SK-N-MC (cell line): Measurements from ENCODE around the gene MND1.
"Not testable (repeated sequence)": the region's sequence is repeated elsewhere in the genome, so short reads cannot be mapped to it uniquely, and the experiment has no call there.

Experiments
- EZH2 ChIP-seq: fragments of 200-600 bp; sonication (generic); IDR thresholded peaks from one replicate; pipeline ENCODE4 v1.6.1; 2017; ENCODE audit warnings: antibody characterized with exemption
- POLR2AphosphoS5 ChIP-seq: IDR thresholded peaks from 2 replicates; pipeline ENCODE4 v1.6.1; 2012; ENCODE audit warnings: mild to moderate bottlenecking, low read depth, low read length, borderline replicate concordance

DNA sequence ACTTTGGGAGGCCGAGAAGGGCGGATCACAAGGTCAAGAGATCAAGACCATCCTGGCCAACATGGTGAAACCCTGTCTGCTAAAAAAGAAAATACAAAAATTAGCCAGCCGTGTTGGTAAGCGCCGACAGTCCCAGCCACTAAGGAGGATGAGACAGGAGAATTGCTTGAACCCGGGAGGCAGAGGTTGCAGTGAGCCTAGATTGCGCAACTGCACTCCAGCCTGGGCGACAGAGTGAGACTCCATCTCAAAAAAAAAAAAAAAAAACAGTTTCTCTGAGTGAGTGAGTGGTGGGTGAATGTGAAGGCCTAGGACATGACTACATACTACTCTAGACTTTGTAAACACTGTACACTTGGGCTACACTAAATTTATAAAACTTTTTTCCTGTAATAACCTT lies 72.0 kb downstream of the MND1 start:
- not testable (repeated sequence) for TF ChIP-seq POLR2AphosphoS5, EZH2
